Chondrocyte (in vitro differentiated cells): ENCODE results near the gene TWIST1. TPM values are rescaled to one million over a fixed set of nuclear protein-coding genes. Genes with fewer than 3 reads are reported as not detected.

Experiments used
- DNase-seq: peaks from one replicate; pipeline ENCODE4 v3.0.0; 2021; ENCODE audit warnings: mixed read lengths, low spot score
- H3K27ac Mint-ChIP-seq: one replicate; pipeline ENCODE4 v1.8.0; 2021; ENCODE audit warnings: mild to moderate bottlenecking, moderate library complexity, mixed read lengths; ENCODE audit not compliant: unreplicated experiment
- H3K27me3 Mint-ChIP-seq: 2 replicates; pipeline ENCODE4 v1.8.0; 2021; ENCODE audit warnings: low read depth, mixed read lengths
- H3K36me3 Mint-ChIP-seq: 2 replicates; pipeline ENCODE4 v1.8.0; 2021; ENCODE audit warnings: low read depth, mixed read lengths
- H3K4me1 Mint-ChIP-seq: 2 replicates; pipeline ENCODE4 v1.8.0; 2021; ENCODE audit warnings: low read depth, mild to moderate bottlenecking, mixed read lengths
- H3K4me3 Mint-ChIP-seq: one replicate; pipeline ENCODE4 v1.8.0; 2021; ENCODE audit warnings: mild to moderate bottlenecking, moderate library complexity, mixed read lengths; ENCODE audit not compliant: unreplicated experiment
- H3K9me3 Mint-ChIP-seq: 2 replicates; pipeline ENCODE4 v1.8.0; 2021; ENCODE audit warnings: low read depth, mixed read lengths
- total RNA-seq: library from RNA; stranded (reverse); gene quantifications from 3 replicates; pipeline ENCODE4 v1.2.1, GENCODE V29; 2021
- TF ChIP-seq, protein P1 (sequence below): fragments of 200-600 bp; sonication (generic); IDR thresholded peaks from 2 replicates; pipeline ENCODE4 v1.5.0; 2021; ENCODE audit warnings: antibody characterized with exemption, mild to moderate bottlenecking, moderate library complexity

The TWIST1 gene
- total RNA-seq, 1 donor from 2014 or later = 26.9 TPM

DNA sequence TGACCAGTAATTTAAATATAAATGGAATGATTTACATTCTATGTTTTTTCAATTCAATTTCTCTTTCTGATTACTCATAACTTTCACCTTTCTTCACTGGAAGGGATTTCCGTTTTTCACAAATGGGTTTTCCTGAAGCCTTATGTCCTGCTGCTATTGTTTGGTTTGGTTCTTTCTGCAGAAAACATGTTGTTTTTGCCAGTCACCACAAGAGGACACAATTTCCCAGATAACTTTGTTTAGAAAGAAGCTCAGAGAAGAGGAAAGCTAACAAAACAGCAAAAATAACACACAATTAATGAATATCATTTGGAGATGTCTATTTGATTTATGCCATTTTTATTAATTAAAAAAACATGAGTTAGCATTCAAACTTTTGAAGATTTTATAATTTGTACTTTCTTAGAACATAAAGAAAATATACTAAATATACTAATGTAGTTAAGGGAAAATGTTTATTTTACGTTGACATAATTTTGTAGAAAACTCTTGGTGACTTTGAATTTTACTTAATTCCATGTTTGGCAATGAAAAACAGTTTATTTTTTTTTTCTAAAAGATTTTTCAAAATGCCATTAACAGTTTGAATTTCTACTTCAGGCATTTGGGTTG lies 4.6 kb upstream of the TWIST1 start:
- TF ChIP-seq, protein P1, sequence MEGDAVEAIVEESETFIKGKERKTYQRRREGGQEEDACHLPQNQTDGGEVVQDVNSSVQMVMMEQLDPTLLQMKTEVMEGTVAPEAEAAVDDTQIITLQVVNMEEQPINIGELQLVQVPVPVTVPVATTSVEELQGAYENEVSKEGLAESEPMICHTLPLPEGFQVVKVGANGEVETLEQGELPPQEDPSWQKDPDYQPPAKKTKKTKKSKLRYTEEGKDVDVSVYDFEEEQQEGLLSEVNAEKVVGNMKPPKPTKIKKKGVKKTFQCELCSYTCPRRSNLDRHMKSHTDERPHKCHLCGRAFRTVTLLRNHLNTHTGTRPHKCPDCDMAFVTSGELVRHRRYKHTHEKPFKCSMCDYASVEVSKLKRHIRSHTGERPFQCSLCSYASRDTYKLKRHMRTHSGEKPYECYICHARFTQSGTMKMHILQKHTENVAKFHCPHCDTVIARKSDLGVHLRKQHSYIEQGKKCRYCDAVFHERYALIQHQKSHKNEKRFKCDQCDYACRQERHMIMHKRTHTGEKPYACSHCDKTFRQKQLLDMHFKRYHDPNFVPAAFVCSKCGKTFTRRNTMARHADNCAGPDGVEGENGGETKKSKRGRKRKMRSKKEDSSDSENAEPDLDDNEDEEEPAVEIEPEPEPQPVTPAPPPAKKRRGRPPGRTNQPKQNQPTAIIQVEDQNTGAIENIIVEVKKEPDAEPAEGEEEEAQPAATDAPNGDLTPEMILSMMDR = peak; percentile 96
- Mint-ChIP-seq H3K27me3 (no peaks in the 10 kb centered on the region), H3K36me3 (no peaks in the 10 kb centered on the region), H3K9me3 (no peaks in the 10 kb centered on the region), H3K4me1 (peaks cover 28% of the 10 kb centered on the region), H3K4me3 (no peak overlapping the region), H3K27ac (no peak overlapping the region)
- DNase-seq = no peak

DNA sequence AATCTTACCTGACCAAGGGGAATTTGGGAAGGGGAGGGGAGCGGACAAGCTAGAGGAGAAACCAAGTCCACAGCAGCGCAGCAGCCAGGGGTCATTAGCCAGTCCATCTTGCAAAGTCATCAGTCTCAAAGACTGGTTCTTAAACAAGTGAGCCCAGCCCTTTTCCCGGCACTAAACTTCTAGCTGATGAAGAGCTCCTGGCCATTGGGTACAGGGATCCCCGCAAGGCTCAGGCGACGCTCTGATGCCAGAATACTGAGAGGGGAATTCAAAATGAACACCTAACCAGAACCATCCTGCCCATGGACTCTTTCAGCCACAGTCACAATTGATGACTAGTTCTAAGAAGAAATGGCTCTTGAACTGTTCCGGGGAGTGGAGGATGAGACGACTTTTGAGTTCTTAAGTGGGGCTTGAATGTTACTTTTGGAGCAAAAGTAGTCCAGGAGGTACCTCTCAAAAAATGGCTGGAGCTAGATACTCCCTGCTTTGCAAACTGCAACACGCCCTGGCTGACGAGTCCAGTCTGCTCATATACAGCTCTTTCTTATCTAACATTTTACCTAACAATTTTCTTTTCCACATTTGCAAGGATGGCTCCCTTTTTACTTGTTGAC lies 2.5 kb upstream of the TWIST1 start:
- H3K9me3 Mint-ChIP-seq = no peaks in the 10 kb centered on the region
- peaks cover 35% of the 10 kb centered on the region for H3K4me1 Mint-ChIP-seq
- H3K27me3 Mint-ChIP-seq = no peaks in the 10 kb centered on the region
- no peaks in the 10 kb centered on the region for H3K36me3 Mint-ChIP-seq
- peak overlapping the region; percentile 47 for H3K27ac Mint-ChIP-seq
- DNase-seq = no peak
- TF ChIP-seq, protein P1 = no peak
- H3K4me3 Mint-ChIP-seq = no peak overlapping the region

DNA sequence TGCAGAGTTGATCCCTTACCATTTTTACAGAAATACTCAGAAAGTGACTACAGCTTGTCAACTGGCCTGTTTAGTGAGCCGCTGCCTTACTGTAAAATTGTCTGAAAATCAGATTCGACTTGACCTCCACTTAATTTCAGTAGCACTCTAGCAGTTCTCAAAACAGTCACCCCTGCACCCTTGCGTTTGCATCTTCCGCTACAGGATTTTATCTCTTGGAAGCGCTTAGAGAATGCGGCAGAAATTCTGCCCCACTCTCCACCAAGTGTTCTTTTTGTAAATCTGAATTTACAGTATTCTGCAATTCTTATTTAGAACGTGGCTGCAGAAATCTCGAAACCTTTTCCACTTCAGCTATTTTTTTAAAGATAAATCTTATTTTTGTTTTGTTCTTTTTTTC lies 1.9 kb upstream of the TWIST1 start:
- no peak for DNase-seq
- no peaks in the 10 kb centered on the region for H3K27me3 Mint-ChIP-seq
- peaks cover 41% of the 10 kb centered on the region for H3K4me1 Mint-ChIP-seq
- H3K27ac Mint-ChIP-seq = no peak overlapping the region
- H3K9me3 Mint-ChIP-seq = no peaks in the 10 kb centered on the region
- no peak overlapping the region for H3K4me3 Mint-ChIP-seq
- TF ChIP-seq, protein P1 = no peak
- H3K36me3 Mint-ChIP-seq = no peaks in the 10 kb centered on the region

DNA sequence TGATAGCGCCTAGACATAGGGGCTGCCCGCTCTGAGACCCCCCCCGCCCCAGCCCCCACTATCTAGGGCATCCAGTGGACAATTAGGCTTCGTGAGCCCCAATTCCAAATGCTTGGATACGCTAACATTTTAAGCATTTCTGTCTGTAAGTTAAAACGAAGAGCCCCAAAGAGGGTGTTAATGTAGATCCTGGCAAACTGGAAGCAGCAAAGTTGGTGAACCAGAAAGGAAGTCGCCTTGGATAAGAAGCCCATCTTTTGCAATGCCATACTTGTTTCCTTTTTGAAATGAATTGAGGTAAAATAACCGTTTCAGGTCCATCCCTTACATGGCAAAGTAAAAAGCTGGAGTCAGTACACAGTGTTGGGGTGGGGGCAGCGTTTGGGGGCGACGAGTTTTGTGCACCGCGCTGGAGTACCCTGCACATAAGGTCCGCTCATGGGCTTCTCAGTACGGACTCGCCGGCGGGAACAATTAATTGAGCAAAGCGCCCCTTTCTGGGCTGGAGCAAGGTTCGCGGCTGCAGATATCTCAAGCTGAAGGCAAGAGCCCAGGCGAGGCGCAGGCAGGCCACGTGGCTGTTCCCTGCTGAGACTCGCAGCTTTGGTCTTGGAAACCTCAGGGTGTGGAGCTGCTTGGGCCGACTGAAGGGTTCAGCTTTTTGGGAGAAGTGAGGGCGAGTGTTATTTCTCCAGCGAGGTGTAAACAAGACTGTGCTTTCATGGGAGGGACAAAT lies 1.4 kb upstream of the TWIST1 start:
- Mint-ChIP-seq H3K27ac (no peak overlapping the region), H3K4me1 (peaks cover 46% of the 10 kb centered on the region), H3K36me3 (no peaks in the 10 kb centered on the region), H3K27me3 (no peaks in the 10 kb centered on the region), H3K9me3 (no peaks in the 10 kb centered on the region), H3K4me3 (peak overlapping the region; percentile 77)
- TF ChIP-seq, protein P1 = peak; percentile 24
- DNase-seq = no peak

DNA sequence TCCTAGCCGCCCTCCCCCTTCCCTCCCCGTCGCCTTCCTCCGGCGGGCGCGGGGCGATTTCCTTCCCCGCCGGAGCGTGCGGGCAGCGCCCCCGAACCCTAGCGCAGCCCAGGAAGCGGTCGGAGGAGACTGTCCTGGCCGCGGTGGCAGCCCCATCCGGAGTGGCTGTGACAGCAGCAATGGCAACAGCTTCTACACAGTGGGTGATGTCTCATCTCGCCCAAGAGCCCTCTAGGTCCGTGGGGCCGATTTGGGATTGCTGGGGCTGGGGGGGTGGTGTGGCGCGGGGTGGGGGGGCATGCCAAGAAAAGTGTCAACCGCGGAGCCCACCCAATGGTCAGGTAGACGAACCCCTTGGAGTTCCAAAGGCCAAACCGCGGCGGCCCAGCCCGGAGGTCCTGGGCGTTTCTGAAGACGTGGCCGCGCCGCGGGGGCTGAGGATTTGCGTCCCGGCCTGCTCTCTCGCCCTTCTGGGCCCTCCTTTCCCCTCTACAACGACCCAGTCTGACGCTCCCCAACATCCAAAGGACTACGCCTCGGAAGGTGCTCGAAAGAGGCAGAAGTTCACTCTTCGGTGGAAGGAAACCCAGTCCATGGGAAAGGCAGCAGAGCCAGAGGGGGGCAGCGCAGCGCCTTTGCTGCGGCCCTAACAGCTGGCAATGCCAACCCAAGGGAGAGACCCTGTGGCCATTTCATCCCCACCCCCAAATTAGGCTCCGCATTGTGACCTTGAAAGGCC lies 603 bp upstream of the TWIST1 start:
- TF ChIP-seq, protein P1 = peak; percentile 72
- no peaks in the 10 kb centered on the region for H3K36me3 Mint-ChIP-seq
- H3K9me3 Mint-ChIP-seq = no peaks in the 10 kb centered on the region
- H3K27me3 Mint-ChIP-seq = no peaks in the 10 kb centered on the region
- peak overlapping the region; percentile 77 for H3K4me3 Mint-ChIP-seq
- H3K27ac Mint-ChIP-seq = peak overlapping the region; percentile 87
- H3K4me1 Mint-ChIP-seq = peaks cover 54% of the 10 kb centered on the region
- no peak for DNase-seq
